Activated CD4-positive, CD25-positive, alpha-beta regulatory T cell (primary cell): ENCODE measurements around the gene NANOGP8.
"Not testable (repeated sequence)": the region's sequence is repeated elsewhere in the genome, so short reads cannot be mapped to it uniquely, and the experiment has no call there.

Experiments used
- DNase-seq, 4 experiments: peaks; one replicate each; lab custom pipeline; 2025; lab: John Stamatoyannopoulos, UW

The NANOGP8 gene

GRCh38 chr15:35092846-35093245 is 7.8 kb upstream of the NANOGP8 start:
- DNase-seq = no peak

GRCh38 chr15:35092311-35092710 is 7.2 kb upstream of the NANOGP8 start:
- DNase-seq = no peak

- DNase-seq = no peak
Observed at GRCh38 chr15:35090104-35090807, 5.2 kb upstream of the NANOGP8 start.

- DNase-seq = no peak
Observed at GRCh38 chr15:35089551-35089950, 4.5 kb upstream of the NANOGP8 start.

- no peak for DNase-seq
Observed at GRCh38 chr15:35088329-35088728, 3.2 kb upstream of the NANOGP8 start.

- DNase-seq = no peak
Observed at GRCh38 chr15:35087759-35088158, 2.7 kb upstream of the NANOGP8 start.

GRCh38 chr15:35082371-35083348 is 2.4 kb downstream of the NANOGP8 start:
- not testable (repeated sequence) for DNase-seq

- DNase-seq = not testable (repeated sequence)
Observed at GRCh38 chr15:35081626-35082365, 3.3 kb downstream of the NANOGP8 start.

GRCh38 chr15:35080226-35080625 is 4.9 kb downstream of the NANOGP8 start:
- DNase-seq = no peak

- DNase-seq = no peak
Observed at GRCh38 chr15:35078221-35078915, 6.7 kb downstream of the NANOGP8 start.

- DNase-seq = no peak
Observed at GRCh38 chr15:35071106-35071505, 14.0 kb downstream of the NANOGP8 start.

- DNase-seq = no peak
Observed at GRCh38 chr15:35068846-35069475, 16.1 kb downstream of the NANOGP8 start.

GRCh38 chr15:35067496-35068347 is 17.4 kb downstream of the NANOGP8 start:
- DNase-seq = no peak

GRCh38 chr15:35066094-35066493 is 19.0 kb downstream of the NANOGP8 start:
- no peak for DNase-seq

- no peak for DNase-seq
Observed at GRCh38 chr15:35064576-35065190, 20.4 kb downstream of the NANOGP8 start.

GRCh38 chr15:35062738-35063099 is 22.4 kb downstream of the NANOGP8 start:
- DNase-seq = no peak

- no peak for DNase-seq
Observed at GRCh38 chr15:35061825-35062737, 23.0 kb downstream of the NANOGP8 start.

GRCh38 chr15:35061161-35061824 is 23.8 kb downstream of the NANOGP8 start:
- no peak for DNase-seq
